HG03521 (cell line): ENCODE data around the gene TPRG1.

Experiments
- ATAC-seq: cut with Tn5 transposase; IDR thresholded peaks from one replicate; pipeline ENCODE4 v1.9.1; 2021; ENCODE audit warnings: mild to moderate bottlenecking, moderate library complexity; ENCODE audit not compliant: unreplicated experiment

The TPRG1 gene

GRCh38 chr3:189165092-189165612 is 6.6 kb upstream of the TPRG1 start:
- no peak for ATAC-seq

GRCh38 chr3:189166321-189166720 is 5.5 kb upstream of the TPRG1 start:
- ATAC-seq = no peak

- ATAC-seq = no peak
These were observed 4.6 kb upstream of the TPRG1 start for GRCh38 chr3:189167027-189167766.

- no peak for ATAC-seq
These were observed 3.1 kb upstream of the TPRG1 start for GRCh38 chr3:189168711-189169110.

GRCh38 chr3:189169728-189170127 is 2.0 kb upstream of the TPRG1 start:
- no peak for ATAC-seq

- no peak for ATAC-seq
These were observed 1.2 kb upstream of the TPRG1 start for GRCh38 chr3:189170559-189170958.

- no peak for ATAC-seq
These were observed 1.1 kb downstream of the TPRG1 start for GRCh38 chr3:189172668-189173419.

GRCh38 chr3:189184566-189184965 is 12.8 kb downstream of the TPRG1 start:
- ATAC-seq = no peak

- ATAC-seq = no peak
These were observed 14.3 kb downstream of the TPRG1 start for GRCh38 chr3:189186101-189186500.

GRCh38 chr3:189188466-189188865 is 16.7 kb downstream of the TPRG1 start:
- no peak for ATAC-seq

- no peak for ATAC-seq
These were observed 21.0 kb downstream of the TPRG1 start for GRCh38 chr3:189192725-189193124.

- no peak for ATAC-seq
These were observed 23.5 kb downstream of the TPRG1 start for GRCh38 chr3:189195302-189195701.

GRCh38 chr3:189202106-189202505 is 30.3 kb downstream of the TPRG1 start:
- ATAC-seq = no peak

- ATAC-seq = no peak
These were observed 30.8 kb downstream of the TPRG1 start for GRCh38 chr3:189202583-189202982.

GRCh38 chr3:189204167-189204866 is 32.5 kb downstream of the TPRG1 start:
- ATAC-seq = no peak

GRCh38 chr3:189204937-189205336 is 33.2 kb downstream of the TPRG1 start:
- ATAC-seq = no peak

GRCh38 chr3:189210251-189210770 is 38.5 kb downstream of the TPRG1 start:
- ATAC-seq = no peak

GRCh38 chr3:189212681-189213080 is 40.9 kb downstream of the TPRG1 start:
- no peak for ATAC-seq

GRCh38 chr3:189214651-189215050 is 42.9 kb downstream of the TPRG1 start:
- ATAC-seq = no peak

GRCh38 chr3:189222927-189223636 is 51.3 kb downstream of the TPRG1 start:
- ATAC-seq = no peak

GRCh38 chr3:189225431-189225830 is 53.7 kb downstream of the TPRG1 start:
- no peak for ATAC-seq
